Measurements from ENCODE around the gene HTR3A. TPM values are rescaled to one million over a fixed set of nuclear protein-coding genes. Genes with fewer than 3 reads are reported as not detected.

Gene HTR3A
- total RNA-seq, 1 donor, result not detected

DNA sequence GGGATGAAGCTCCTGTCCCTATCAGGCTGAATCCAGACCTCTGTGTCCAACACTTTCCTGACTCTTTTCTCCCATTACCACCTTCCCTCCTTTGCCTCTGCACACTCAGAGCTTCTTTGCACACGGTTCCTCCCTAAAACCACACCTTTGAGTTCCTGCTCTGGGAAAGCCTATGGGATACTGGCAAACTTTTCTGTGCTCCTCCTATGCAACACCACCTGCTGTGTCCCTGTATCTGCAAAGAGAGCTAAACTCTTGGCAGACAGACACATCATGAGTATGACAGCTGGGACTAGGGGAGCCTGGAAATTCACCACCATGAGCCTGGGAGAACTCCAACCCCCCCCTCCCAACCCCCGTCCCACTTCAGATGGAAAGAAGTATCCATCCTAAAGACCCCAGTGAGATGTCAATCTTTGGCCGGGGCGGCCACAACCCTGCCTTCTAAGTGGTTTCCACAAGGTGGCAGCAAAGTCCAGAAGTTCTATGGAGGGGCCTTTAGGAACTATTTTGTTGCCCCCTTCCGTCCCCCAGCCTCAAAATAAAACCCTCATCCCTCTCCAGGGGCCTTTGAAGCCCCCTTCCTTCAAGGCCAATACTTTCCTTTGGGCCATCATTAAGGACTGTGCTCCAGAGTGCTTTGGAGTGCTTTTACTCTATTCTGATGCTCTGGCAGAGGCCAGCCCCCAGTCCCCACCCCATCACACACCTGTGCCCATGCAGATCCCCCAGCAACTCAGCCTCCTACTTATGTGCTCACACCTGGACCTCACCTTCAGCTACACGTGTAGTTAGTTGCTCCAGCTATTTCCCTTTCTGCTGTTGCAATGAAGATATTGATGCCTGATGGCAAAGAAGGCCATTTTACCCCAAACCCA is 19.4 kb downstream of the HTR3A start:
- no peak for DNase-seq (ENCODE audit: low read depth)
- H3K4me3 ChIP-seq (ENCODE audit: low read depth, low read length), result no peak overlapping the region
- TF ChIP-seq, protein P1, sequence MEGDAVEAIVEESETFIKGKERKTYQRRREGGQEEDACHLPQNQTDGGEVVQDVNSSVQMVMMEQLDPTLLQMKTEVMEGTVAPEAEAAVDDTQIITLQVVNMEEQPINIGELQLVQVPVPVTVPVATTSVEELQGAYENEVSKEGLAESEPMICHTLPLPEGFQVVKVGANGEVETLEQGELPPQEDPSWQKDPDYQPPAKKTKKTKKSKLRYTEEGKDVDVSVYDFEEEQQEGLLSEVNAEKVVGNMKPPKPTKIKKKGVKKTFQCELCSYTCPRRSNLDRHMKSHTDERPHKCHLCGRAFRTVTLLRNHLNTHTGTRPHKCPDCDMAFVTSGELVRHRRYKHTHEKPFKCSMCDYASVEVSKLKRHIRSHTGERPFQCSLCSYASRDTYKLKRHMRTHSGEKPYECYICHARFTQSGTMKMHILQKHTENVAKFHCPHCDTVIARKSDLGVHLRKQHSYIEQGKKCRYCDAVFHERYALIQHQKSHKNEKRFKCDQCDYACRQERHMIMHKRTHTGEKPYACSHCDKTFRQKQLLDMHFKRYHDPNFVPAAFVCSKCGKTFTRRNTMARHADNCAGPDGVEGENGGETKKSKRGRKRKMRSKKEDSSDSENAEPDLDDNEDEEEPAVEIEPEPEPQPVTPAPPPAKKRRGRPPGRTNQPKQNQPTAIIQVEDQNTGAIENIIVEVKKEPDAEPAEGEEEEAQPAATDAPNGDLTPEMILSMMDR (IDR thresholded peaks at IDR 0.05; ENCODE audit: insufficient read depth, low read depth, low read length), result peak; percentile 71

GRCh38 chr11:113997473-113997872 is 22.6 kb downstream of the HTR3A start:
- H3K4me3 ChIP-seq (ENCODE audit: low read depth, low read length), result no peak overlapping the region
- peak; percentile 24 for DNase-seq (ENCODE audit: low read depth)
- TF ChIP-seq, protein P1 (IDR thresholded peaks at IDR 0.05; ENCODE audit: insufficient read depth, low read depth, low read length), result no peak

DNA sequence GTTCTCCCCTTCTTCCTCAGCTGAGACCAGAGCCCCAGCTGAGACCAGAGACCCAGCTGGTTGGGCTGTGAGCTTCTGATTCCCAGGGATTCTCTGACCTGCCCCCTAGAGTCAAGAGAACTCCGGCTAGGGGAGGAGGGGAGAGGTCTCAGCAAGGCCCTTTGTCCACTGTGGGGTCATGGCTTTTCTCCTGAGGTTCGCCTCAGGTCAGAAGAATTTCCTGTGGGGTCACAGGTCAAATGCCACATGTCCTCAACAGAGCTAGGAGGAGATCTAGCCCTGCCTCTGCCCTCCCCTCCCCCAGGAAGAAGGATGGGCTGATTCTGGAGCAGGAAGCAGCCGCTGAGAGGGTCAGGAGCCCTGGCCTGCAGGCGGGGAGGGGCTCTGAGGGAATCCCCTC is 23.7 kb downstream of the HTR3A start:
- H3K4me3 ChIP-seq (ENCODE audit: low read depth, low read length), result no peak overlapping the region
- DNase-seq (ENCODE audit: low read depth), result no peak
- TF ChIP-seq, protein P1 (IDR thresholded peaks at IDR 0.05; ENCODE audit: insufficient read depth, low read depth, low read length), result no peak

DNA sequence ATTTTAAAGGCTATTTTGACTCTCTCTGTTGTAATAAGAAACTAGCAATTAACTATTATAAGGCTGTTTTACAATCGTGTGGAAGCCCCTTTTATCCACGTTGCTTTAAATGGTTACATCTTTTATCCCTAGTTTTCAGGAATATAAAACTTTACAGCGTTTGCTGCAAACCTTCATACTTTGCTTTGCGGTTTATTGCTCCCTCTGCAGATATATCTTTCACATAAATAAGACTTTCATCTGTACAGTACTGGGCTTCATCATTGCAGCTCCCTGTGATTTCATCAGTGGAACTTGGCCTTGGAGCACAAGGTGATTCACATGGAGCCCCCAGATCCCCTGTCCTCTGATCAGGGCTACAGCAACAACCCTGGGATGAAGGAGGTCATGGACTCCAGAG is 25.6 kb downstream of the HTR3A start:
- no peak for DNase-seq (ENCODE audit: low read depth)
- TF ChIP-seq, protein P1 (IDR thresholded peaks at IDR 0.05; ENCODE audit: insufficient read depth, low read depth, low read length), result no peak
- H3K4me3 ChIP-seq (ENCODE audit: low read depth, low read length), result no peak overlapping the region

GRCh38 chr11:114001416-114001815 is 26.5 kb downstream of the HTR3A start:
- H3K4me3 ChIP-seq (ENCODE audit: low read depth, low read length), result no peak overlapping the region
- DNase-seq (ENCODE audit: low read depth), result no peak
- TF ChIP-seq, protein P1 (IDR thresholded peaks at IDR 0.05; ENCODE audit: insufficient read depth, low read depth, low read length), result no peak

GRCh38 chr11:114008331-114008730 is 33.4 kb downstream of the HTR3A start:
- no peak overlapping the region for H3K4me3 ChIP-seq (ENCODE audit: low read depth, low read length)
- TF ChIP-seq, protein P1 (IDR thresholded peaks at IDR 0.05; ENCODE audit: insufficient read depth, low read depth, low read length), result no peak
- no peak for DNase-seq (ENCODE audit: low read depth)
